GM18508 (cell line): ENCODE results near the gene CRELD1.
"Not testable (repeated sequence)": the region's sequence is repeated elsewhere in the genome, so short reads cannot be mapped to it uniquely, and the experiment has no call there.

Experiments
- ATAC-seq: cut with Tn5 transposase; IDR thresholded peaks from one replicate; pipeline ENCODE4 v1.9.1; 2021; ENCODE audit warnings: moderate number of reproducible peaks; ENCODE audit not compliant: insufficient read depth, unreplicated experiment

Gene CRELD1

DNA sequence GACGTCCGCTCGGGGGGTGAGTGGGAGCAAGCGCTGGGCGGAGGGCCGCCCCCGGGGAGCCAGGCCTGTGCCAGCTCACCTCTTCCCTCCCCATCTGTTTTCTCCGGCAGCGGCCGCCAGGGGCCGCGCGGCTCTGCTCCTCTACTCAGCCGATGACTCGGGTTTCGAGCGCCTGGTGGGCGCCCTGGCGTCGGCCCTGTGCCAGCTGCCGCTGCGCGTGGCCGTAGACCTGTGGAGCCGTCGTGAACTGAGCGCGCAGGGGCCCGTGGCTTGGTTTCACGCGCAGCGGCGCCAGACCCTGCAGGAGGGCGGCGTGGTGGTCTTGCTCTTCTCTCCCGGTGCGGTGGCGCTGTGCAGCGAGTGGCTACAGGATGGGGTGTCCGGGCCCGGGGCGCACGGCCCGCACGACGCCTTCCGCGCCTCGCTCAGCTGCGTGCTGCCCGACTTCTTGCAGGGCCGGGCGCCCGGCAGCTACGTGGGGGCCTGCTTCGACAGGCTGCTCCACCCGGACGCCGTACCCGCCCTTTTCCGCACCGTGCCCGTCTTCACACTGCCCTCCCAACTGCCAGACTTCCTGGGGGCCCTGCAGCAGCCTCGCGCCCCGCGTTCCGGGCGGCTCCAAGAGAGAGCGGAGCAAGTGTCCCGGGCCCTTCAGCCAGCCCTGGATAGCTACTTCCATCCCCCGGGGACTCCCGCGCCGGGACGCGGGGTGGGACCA lies 632 bp upstream of the CRELD1 start:
- ATAC-seq, result peak; percentile 34

DNA sequence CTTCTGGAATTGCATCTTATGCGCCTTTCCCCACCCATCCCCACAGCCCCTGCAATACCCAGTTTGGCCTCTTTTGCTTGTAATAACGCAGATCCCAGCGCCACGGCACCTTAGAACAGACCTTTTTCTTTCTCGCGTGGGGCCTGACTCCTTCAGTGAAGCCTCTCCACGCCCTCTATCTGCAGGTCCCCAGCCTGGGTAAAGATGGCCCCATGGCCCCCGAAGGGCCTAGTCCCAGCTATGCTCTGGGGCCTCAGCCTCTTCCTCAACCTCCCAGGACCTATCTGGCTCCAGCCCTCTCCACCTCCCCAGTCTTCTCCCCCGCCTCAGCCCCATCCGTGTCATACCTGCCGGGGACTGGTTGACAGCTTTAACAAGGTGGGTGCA lies 594 bp downstream of the CRELD1 start:
- no peak for ATAC-seq

- no peak for ATAC-seq
Observed at GRCh38 chr3:9934993-9935392, 1.4 kb downstream of the CRELD1 start.

DNA sequence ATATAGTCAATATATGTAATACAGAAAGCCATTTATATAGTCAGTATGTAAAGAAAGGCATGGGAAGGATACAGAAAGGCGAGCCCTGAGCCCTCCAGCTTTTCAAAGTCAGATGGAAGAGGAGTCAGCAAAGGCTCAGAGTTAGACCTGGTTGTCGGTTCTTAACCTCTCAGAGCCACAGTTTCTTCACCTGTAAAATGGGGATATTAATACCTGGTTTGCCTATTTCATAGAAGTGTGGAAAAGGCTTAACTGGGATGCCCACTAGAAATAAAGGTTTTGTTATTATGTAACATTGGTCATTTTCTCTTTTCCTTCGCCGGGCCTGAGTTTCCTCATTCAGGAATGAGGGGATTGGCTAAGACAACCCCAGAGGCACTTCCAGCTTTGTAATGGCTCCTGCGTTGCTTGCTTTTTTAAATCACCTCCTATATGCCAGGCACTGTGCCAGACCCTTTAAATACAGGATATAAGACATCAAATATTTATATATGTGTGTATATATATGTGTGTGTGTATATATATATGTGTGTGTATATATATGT lies 2.4 kb downstream of the CRELD1 start:
- ATAC-seq, result no peak

DNA sequence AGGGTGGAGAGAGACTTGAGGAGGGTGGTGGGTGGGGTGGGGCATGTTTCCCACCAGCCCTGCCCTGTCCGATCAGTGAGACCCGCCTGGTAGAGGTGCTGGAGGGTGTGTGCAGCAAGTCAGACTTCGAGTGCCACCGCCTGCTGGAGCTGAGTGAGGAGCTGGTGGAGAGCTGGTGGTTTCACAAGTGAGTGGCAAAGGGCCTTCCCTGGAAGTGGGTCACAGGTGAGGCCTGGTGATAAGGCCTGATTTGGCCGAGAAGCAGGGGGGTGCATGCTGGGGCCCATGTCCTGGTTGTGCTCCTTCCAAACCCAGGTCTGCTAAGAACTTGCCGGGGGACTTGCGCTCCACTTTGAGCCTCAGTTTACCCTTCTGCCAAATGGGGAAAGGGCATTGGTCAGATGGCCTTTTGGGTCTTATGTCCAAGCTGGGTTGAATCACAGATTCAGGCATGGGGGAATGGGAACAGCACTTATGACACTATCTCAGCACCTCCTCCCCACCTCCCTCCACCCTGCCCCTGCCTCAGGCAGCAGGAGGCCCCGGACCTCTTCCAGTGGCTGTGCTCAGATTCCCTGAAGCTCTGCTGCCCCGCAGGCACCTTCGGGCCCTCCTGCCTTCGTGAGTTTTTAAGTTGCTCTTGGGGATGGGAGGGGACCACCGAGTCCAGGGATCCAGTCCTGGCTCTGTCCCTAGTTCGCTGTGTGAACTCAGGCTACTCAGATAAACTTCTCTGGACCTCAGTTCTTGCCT lies 4.0 kb downstream of the CRELD1 start:
- no peak for ATAC-seq

- ATAC-seq, result no peak
Observed at GRCh38 chr3:9938966-9939365, 5.3 kb downstream of the CRELD1 start.

DNA sequence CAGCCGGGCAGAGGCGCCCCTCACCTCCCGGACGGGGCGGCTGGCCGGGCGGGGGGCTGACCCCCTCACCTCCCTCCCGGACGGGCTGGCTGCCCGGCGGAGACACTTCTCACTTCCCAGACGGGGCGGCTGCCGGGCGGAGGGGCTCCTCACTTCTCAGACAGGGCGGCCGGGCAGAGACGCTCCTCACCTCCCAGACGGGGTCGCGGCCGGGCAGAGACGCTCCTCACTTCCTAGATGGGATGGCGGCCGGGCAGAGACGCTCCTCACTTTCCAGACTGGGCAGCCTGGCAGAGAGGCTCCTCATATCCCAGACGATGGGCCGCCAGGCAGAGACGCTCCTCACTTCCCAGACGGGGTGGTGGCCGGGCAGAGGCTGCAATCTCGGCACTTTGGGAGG lies 6.3 kb downstream of the CRELD1 start:
- not testable (repeated sequence) for ATAC-seq

DNA sequence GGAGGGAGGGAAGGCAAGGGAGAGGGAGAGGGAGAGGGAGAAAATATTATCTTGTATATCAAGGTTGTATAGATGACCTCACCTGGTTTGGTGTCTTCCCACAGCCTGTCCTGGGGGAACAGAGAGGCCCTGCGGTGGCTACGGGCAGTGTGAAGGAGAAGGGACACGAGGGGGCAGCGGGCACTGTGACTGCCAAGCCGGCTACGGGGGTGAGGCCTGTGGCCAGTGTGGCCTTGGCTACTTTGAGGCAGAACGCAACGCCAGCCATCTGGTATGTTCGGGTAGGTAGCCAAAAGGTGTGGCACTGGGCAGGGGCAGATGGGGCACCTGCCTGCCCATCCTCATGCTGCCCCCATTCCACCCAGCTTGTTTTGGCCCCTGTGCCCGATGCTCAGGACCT lies 7.1 kb downstream of the CRELD1 start:
- no peak for ATAC-seq

DNA sequence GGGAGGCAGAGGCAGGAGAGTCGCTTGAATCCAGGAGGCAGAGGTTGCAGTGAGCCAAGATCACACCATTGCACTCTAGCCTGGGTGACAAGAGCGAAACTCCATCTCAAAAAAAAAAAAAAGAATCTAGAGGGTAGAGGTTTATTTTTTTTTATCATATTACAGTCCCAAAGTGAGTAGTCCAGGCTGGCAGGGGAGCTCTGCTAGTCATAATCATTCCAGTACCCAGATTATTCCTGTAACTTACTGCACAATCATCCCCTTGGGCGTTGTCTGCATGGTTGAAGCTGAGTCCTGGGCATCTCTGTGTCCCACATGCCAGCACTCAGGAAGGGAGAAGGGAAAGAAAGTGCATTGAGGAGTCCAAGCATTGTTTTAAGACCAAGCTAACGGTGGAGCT lies 8.5 kb downstream of the CRELD1 start:
- no peak for ATAC-seq

DNA sequence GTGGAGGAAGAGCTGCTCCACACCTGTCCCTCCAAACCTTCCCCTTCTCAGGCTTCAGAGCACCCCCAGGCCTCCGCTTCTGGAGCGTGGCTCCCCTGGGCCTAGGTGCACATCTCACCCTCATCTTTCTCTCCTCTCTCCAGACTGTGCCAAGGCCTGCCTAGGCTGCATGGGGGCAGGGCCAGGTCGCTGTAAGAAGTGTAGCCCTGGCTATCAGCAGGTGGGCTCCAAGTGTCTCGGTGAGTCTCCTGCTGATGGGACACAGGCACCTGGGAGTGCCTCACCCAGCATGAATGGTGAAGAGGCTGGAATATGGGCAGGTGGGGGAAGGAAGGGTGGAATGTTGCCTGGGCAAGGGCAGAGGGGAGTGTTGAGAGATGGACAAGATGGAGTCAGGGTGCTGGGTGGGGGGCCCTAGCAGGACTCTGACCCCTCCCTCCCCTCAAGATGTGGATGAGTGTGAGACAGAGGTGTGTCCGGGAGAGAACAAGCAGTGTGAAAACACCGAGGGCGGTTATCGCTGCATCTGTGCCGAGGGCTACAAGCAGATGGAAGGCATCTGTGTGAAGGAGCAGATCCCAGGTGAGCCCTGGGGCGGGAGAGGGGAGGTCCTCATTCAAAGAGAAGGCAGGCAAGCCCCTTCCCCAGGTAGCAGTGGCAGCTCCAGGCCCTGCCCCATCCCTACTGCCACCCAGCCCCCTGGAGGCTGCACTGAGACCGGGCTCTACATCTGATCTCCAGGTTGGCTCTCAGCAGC lies 9.5 kb downstream of the CRELD1 start:
- ATAC-seq, result no peak

- ATAC-seq, result no peak
Observed at GRCh38 chr3:9944271-9944670, 10.6 kb downstream of the CRELD1 start.

GRCh38 chr3:9945358-9945757 lies 11.7 kb downstream of the CRELD1 start:
- ATAC-seq, result no peak

DNA sequence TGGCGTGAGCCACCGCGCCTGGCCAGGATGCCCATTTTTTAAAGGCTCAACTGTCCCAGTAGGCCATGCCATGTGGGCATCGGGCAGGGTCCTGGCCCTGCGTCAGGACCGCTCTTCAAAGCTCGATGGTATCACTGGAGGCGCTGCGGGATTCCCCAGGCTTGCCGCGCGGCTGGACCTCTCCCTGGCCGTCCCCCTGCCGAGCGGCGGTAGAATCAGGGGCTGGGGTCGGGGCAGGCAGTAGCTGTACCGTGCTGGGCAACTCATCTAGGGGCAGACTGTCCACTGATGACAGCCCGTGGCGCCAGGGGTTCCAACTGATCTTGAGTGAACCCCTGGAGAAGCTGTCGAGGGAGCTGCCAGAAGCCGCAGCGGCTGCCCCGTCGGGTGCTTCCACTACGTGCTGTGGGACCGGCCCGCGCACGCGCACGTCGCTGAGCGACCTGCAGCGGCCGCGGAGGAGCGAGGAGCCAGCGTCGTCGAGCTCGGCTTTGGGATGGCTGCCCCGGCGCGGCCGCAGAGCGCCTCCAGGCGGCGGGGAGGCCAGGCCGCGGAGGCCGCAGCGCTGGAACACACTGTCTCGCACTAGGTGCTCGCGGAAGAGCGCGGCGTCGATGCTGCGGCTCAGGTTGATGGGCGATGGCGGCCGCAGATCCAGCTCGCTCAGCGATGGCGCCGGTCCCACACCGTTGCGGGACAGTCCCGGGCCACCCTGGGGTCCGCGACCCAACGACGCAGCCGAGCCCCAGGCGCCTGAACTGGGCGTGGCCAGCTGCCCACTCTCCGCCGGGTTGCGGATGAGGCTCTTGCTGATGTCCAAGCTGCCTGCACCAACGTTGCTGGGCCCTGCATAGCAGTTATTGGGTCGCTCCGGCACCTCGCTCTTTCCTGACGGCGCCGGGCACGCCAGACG lies 12.7 kb downstream of the CRELD1 start:
- no peak for ATAC-seq

GRCh38 chr3:9947025-9947995 lies 13.7 kb downstream of the CRELD1 start:
- no peak for ATAC-seq

- ATAC-seq, result no peak
Observed at GRCh38 chr3:9948586-9948985, 15.0 kb downstream of the CRELD1 start.

GRCh38 chr3:9949115-9949514 lies 15.5 kb downstream of the CRELD1 start:
- ATAC-seq, result no peak

DNA sequence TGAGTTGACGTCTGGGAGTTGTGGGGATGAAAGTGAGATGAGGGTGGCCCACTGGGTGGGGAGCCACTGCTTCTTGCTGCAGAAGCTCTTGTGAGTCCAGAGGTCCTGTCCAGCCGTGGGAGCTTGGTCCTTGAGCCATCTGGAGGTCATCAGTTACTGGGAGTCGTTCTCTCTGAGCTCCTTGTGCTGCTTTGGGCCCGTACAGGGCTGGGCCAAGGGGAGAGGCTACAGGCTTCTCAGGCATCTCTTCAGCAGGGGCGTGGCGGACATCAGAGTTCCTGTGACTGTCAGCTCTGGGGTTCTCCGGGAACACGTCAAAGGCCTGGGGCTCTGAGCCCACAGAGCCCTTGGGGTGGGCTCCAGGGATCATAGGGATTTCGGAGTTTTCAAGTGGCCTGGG lies 16.0 kb downstream of the CRELD1 start:
- ATAC-seq, result no peak

GRCh38 chr3:9951126-9951525 lies 17.5 kb downstream of the CRELD1 start:
- no peak for ATAC-seq

DNA sequence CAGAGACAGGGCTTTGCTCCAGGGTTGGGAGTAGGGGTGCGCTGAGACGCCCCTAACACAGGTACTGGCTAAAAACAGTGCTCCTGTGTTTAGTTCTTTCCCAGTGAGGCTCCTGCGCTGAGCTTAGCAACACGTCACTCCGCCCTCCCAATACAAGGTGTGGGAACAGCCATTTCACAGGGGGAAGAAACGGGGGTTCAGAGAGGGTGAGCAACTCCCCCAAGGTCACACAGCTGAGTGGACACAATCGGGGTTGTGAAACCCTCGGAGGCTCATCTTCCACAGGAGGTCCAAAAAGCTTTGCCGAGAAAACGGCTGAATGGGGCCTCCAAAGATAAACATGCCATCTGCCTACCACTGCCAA lies 17.9 kb downstream of the CRELD1 start:
- ATAC-seq, result no peak
